Left lung (tissue), 10 donors: ENCODE measurements around the gene C1orf159. TPM values are rescaled to one million over a fixed set of nuclear protein-coding genes. Genes with fewer than 3 reads are reported as not detected.

Source experiments
- ATAC-seq: fragments of 200-7000 bp; cut with Tn5 transposase; one replicate; pipeline ENCODE4 v1.9.1; 2020; ENCODE audit warnings: moderate library complexity
- DNase-seq, 4 donors: peaks; one replicate each; pipeline ENCODE4 v3.0.0-alpha.2; 2013 to 2020
- H3K27ac ChIP-seq, 2 donors: fragments of 200-600 bp; sonication (generic) in 1 of 2; one replicate each; pipeline versions ENCODE4 v1.5.0 to v1.8.0; 2020 to 2021
- H3K27me3 ChIP-seq, 2 donors: fragments of 200-600 bp; sonication (generic) in 1 of 2; one replicate each; pipeline versions ENCODE4 v1.5.0 to v1.8.0; 2020 to 2021
- H3K36me3 ChIP-seq, 2 donors: fragments of 200-600 bp; sonication (generic) in 1 of 2; one replicate each; pipeline versions ENCODE4 v1.5.0 to v1.8.0; 2020 to 2021
- H3K4me1 ChIP-seq, 2 donors: fragments of 200-600 bp; one replicate each; pipeline ENCODE4 v1.8.0; 2021
- H3K4me3 ChIP-seq, 2 donors: fragments of 200-600 bp; sonication (generic) in 1 of 2; one replicate each; pipeline versions ENCODE4 v1.5.0 to v1.8.0; 2020 to 2021; ENCODE audit warnings: mild to moderate bottlenecking in 1 of 2
- H3K9me3 ChIP-seq, 2 donors: fragments of 200-600 bp; sonication (generic) in 1 of 2; one replicate each; pipeline versions ENCODE4 v1.5.0 to v1.8.0; 2020 to 2021
- CTCF ChIP-seq, 2 donors: fragments of 200-600 bp; sonication (generic) in 1 of 2; IDR thresholded peaks; one replicate each; pipeline versions ENCODE4 v1.5.0 to v1.8.0; 2021; ENCODE audit warnings: antibody characterized with exemption in 2 of 2
- intact Hi-C, 2 donors: fragments of 100-400 bp; cut with DNase I; formaldehyde crosslinking; loops; one replicate each; pipeline versions ENCODE4 v1.11.2 to v1.14.2; 2022
- polyA plus RNA-seq, 6 donors: library from polyadenylated mRNA; unstranded; fragments of 120-200 nt; gene quantifications; one replicate each; pipeline ENCODE4 v1.2.1, GENCODE V29; 2013; ENCODE audit not compliant: insufficient read length in 6 of 6
- total RNA-seq, 2 donors: library from RNA; stranded (reverse); fragmentation: NEBNext Ultra II Directional; extraction: Animal tissue kit (Norgen Biotek cat#: 25700); gene quantifications; one replicate each; pipeline ENCODE4 v1.2.1, GENCODE V29; 2021
- donor health status: DM: no; HTN: yes; CAD: no.
- donor health status: DM: no; HTN: no; CAD: no.

The C1orf159 gene
- total and polyA plus RNA-seq, 8 donors, result 7.7 to 16.0 (median 10.1) TPM

DNA sequence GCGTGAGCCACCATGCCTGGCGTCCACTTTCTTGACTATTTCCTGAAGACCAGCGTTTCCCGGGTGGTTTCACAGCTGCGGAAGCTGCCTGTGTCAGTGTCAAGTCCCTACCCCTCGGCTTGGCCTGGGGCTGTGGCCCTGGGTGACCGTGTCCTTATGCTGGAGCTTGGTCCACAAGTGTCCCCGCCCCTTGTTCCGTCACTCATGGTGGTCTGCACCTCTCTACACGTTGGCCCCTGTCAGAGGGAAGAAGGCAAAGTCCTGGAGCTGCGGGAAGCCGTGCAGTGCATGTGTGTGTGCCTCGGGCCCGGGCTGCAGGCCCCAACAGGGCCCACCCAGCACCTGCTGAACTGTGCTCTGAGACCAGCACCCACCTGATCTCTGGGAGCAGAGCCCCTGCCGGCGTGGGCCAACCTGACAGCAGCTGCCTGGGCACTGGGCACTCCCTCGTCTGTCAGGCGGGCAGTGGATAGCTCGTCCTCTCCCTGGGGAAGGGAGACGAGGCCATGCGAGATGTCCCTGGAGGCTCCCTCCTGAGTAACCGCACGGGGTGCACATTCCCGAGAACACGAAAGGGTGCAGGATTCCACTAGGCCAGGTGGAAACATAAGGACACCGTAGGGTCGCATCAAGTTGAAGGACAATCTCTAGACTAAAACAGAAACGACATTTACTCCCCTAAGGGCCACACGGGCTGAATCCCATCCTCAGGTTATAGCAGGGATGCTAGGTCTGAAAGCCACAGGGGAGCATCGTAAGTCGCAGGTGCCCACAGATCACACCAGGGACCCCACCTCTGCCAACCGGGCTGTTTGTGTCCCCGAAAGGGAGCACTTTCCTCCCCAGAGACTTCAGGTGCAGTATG lies 2.4 kb upstream of the C1orf159 start:
- TF ChIP-seq CTCF (IDR thresholded peaks at IDR 0.05), result no peak
- Histone ChIP-seq H3K4me1 (peaks cover 4 to 21% of the 10 kb centered on the region in 2 donors), H3K36me3 (peaks cover 0 to 3% of the 10 kb centered on the region in 2 donors), H3K27me3 (peaks cover 0 to 53% of the 10 kb centered on the region in 2 donors), H3K9me3 (peaks cover 0 to 7% of the 10 kb centered on the region in 2 donors), H3K27ac (no peak overlapping the region), H3K4me3 (no peak overlapping the region)
- ATAC-seq, result no peak
- DNase-seq, result peak in 1 of 4 donors; percentile 70
- intact Hi-C loops, result no loop called here

- Histone ChIP-seq H3K27ac (no peak overlapping the region), H3K4me1 (peaks cover 4 to 19% of the 10 kb centered on the region in 2 donors), H3K4me3 (no peak overlapping the region), H3K9me3 (peaks cover 0 to 10% of the 10 kb centered on the region in 2 donors), H3K27me3 (peaks cover 0 to 53% of the 10 kb centered on the region in 2 donors), H3K36me3 (peaks cover 0 to 7% of the 10 kb centered on the region in 2 donors)
- intact Hi-C loops, result no loop called here
- ATAC-seq, result no peak
- no peak for TF ChIP-seq CTCF (IDR thresholded peaks at IDR 0.05)
- peak in 1 of 4 donors; percentile 82 for DNase-seq
These were observed 1.6 kb upstream of the C1orf159 start for GRCh38 chr1:1117469-1117831.

DNA sequence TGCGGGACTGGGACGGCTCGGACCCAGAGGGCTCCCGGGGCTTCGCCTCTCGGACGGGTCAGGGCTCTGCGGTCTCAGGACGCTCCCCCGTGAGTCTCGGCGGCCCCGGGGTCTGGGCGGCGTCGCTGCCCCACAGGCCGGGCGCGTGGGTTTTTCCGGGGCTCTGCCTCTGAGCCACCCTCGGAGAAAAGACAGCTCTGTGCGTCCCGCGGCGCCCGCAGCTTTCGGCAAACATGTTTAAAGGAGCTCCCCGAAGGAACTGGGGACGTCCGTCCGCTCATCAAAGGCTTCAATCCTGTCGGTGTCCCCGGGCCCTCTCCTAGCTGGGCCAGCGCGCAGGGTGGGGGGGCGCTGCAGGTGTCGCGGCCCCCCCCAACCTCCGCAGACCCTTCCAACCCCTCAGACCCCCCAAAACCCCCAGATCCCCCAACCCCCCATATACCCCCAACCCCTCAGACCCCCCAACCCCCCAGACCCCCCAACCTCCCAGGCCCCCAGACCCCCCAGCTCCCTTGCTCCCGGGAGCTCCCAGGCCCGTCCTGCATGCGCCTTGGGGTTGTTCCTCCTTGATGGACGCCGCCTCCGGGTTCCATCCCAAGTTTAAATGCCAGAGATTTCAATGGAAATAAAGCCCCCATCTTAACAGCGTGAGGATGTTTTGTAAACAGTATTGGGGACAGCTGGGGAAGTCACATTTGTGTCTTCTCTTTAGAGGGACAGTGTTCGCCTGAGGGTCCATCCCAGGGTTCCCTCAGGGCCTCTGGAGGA lies 996 bp upstream of the C1orf159 start:
- ATAC-seq, result no peak

DNA sequence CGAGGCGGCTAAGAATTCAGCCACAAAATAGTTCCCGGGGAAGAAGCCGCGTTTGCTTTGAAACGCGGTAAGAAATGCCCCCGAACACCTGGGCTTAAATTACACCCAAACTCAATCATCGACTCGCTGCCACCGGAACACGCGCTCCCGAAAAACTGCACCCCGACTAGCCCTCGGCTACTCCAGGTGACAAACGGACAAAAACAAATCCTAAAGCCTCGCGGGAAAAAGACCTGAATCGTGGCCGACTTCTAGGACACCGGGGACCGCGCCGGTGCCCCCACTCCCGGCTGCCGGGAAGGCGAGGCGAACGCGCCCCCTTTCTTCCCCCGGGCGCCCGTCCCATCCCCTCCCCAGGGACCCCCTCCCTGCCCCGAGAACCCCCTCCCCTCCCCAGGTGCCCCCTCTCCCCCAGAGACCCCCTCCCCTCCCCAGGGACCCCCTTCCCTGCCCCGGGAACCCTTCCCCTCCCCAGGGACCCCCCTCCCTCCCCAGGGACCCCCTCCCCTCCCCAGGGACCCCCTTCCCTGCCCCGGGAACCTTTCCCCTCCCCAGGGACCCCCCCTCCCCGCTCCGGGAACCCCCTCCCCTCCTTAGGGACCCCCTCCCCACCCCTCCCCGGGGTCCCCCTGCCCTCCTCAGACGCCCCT lies 628 bp downstream of the C1orf159 start:
- peak overlapping the region in 1 of 2 donors; percentile 77 for H3K27ac ChIP-seq
- H3K4me3 ChIP-seq, result peak overlapping the region; percentile 80 to 81
- H3K36me3 ChIP-seq, result peaks cover 0 to 7% of the 10 kb centered on the region in 2 donors
- intact Hi-C loops, result no loop called here
- H3K4me1 ChIP-seq, result peaks cover 4 to 13% of the 10 kb centered on the region in 2 donors
- H3K9me3 ChIP-seq, result peaks cover 0 to 10% of the 10 kb centered on the region in 2 donors
- DNase-seq (peak in 1 of 4 donors; percentile 74), ATAC-seq (no peak)
- peaks cover 0 to 36% of the 10 kb centered on the region in 2 donors for H3K27me3 ChIP-seq
- TF ChIP-seq CTCF (IDR thresholded peaks at IDR 0.05), result no peak

More for the DNA sequence above, 996 bp upstream of the C1orf159 start:
- peaks cover 4 to 14% of the 10 kb centered on the region in 2 donors for H3K4me1 ChIP-seq
- no peak for DNase-seq
- peaks cover 0 to 52% of the 10 kb centered on the region in 2 donors for H3K27me3 ChIP-seq
- H3K4me3 ChIP-seq, result peak overlapping the region; percentile 57 to 80
- H3K36me3 ChIP-seq, result peaks cover 0 to 7% of the 10 kb centered on the region in 2 donors
- intact Hi-C loops, result no loop called here
- peaks cover 0 to 10% of the 10 kb centered on the region in 2 donors for H3K9me3 ChIP-seq
- TF ChIP-seq CTCF (IDR thresholded peaks at IDR 0.05), result no peak
- peak overlapping the region in 1 of 2 donors; percentile 48 for H3K27ac ChIP-seq
